GM23338 (cell line): ENCODE data around the gene LRRC27. TPM values are rescaled to one million over a fixed set of nuclear protein-coding genes. Genes with fewer than 3 reads are reported as not detected.

Source experiments
- ATAC-seq: fragments of 200-7000 bp; cut with Tn5 transposase; 3 replicates; pipeline ENCODE4 v1.9.1; 2020
- DNase-seq: peaks from one replicate; pipeline ENCODE4 v3.0.0-alpha.2; 2015; ENCODE audit warnings: low spot score
- H2AFZ ChIP-seq: fragments of 200-600 bp; sonication (generic); 2 replicates; pipeline ENCODE4 v1.8.0; 2016; ENCODE audit warnings: antibody characterized with exemption, mild to moderate bottlenecking, moderate library complexity
- H3F3A ChIP-seq: fragments of 200-600 bp; sonication (generic); replicated peaks from 2 replicates; pipeline ENCODE4 v1.8.0; 2017; ENCODE audit warnings: antibody characterized with exemption, mixed run types, low read depth
- H3K27ac ChIP-seq: fragments of 200-600 bp; sonication (generic); 2 replicates; pipeline ENCODE4 v1.6.1; 2016; ENCODE audit warnings: low read depth
- H3K27me3 ChIP-seq: fragments of 200-600 bp; sonication (generic); 2 replicates; pipeline ENCODE4 v1.8.0; 2016; ENCODE audit warnings: mild to moderate bottlenecking, mixed run types, moderate library complexity; ENCODE audit not compliant: insufficient read depth
- H3K36me3 ChIP-seq: fragments of 200-600 bp; sonication (generic); 2 replicates; pipeline ENCODE4 v1.8.0; 2016; ENCODE audit warnings: mild to moderate bottlenecking; ENCODE audit not compliant: insufficient read depth
- H3K4me1 ChIP-seq: fragments of 200-600 bp; sonication (generic); 2 replicates; pipeline ENCODE4 v1.8.0; 2016; ENCODE audit warnings: mild to moderate bottlenecking, moderate library complexity; ENCODE audit not compliant: insufficient read depth
- H3K4me2 ChIP-seq: fragments of 200-600 bp; sonication (generic); 2 replicates; pipeline ENCODE4 v1.7.1; 2017; ENCODE audit warnings: mixed run types
- H3K4me3 ChIP-seq: fragments of 200-600 bp; sonication (generic); 2 replicates; pipeline ENCODE4 v1.6.1; 2016; ENCODE audit warnings: mixed run types
- H3K79me2 ChIP-seq: fragments of 200-600 bp; sonication (generic); replicated peaks from 2 replicates; pipeline ENCODE4 v1.8.0; 2017; ENCODE audit warnings: mild to moderate bottlenecking; ENCODE audit not compliant: insufficient read depth
- H3K9me2 ChIP-seq: fragments of 200-600 bp; sonication (generic); 2 replicates; pipeline ENCODE4 v1.8.0; 2017; ENCODE audit not compliant: insufficient read depth
- H4K20me1 ChIP-seq: fragments of 200-600 bp; sonication (generic); replicated peaks from 2 replicates; pipeline ENCODE4 v1.8.0; 2017; ENCODE audit warnings: mild to moderate bottlenecking; ENCODE audit not compliant: insufficient read depth
- H3K27ac Mint-ChIP-seq: 2 replicates; pipeline ENCODE4 v1.8.0; 2020; ENCODE audit warnings: inconsistent platforms, mild to moderate bottlenecking, moderate library complexity, mixed read lengths
- H3K27me3 Mint-ChIP-seq: 3 replicates; pipeline ENCODE4 v1.8.0; 2022; ENCODE audit warnings: low read depth, mild to moderate bottlenecking, moderate library complexity, mixed read lengths, inconsistent platforms; ENCODE audit not compliant: insufficient read depth, poor library complexity
- H3K36me3 Mint-ChIP-seq: 3 replicates; pipeline ENCODE4 v1.8.0; 2021; ENCODE audit warnings: low read depth, mild to moderate bottlenecking, inconsistent platforms, moderate library complexity, mixed read lengths
- H3K4me1 Mint-ChIP-seq: 3 replicates; pipeline ENCODE4 v1.8.0; 2020; ENCODE audit warnings: mild to moderate bottlenecking, inconsistent platforms, mixed read lengths
- H3K4me3 Mint-ChIP-seq: 3 replicates; pipeline ENCODE4 v1.8.0; 2021; ENCODE audit warnings: moderate library complexity, mild to moderate bottlenecking, inconsistent platforms, mixed read lengths
- H3K9me3 Mint-ChIP-seq: 3 replicates; pipeline ENCODE4 v1.8.0; 2020; ENCODE audit warnings: moderate library complexity, mild to moderate bottlenecking, inconsistent platforms, mixed read lengths
- EZH2 ChIP-seq: fragments of 200-600 bp; sonication (generic); IDR thresholded peaks from one replicate; pipeline ENCODE4 v1.8.0; 2017; ENCODE audit warnings: antibody characterized with exemption, mild to moderate bottlenecking, low read depth; ENCODE audit not compliant: unreplicated experiment
- EZH2phosphoT487 ChIP-seq: fragments of 200-600 bp; sonication (generic); IDR thresholded peaks from one replicate; pipeline ENCODE4 v1.8.1; 2018; ENCODE audit warnings: antibody characterized with exemption; ENCODE audit not compliant: unreplicated experiment
- JUNB ChIP-seq: IDR thresholded peaks from one replicate; pipeline ENCODE4 v1.6.1; 2016; ENCODE audit warnings: antibody characterized with exemption; ENCODE audit not compliant: unreplicated experiment
- STAT1 ChIP-seq: IDR thresholded peaks from one replicate; pipeline ENCODE4 v1.6.1; 2016; ENCODE audit warnings: antibody characterized with exemption; ENCODE audit not compliant: unreplicated experiment
- ZNF114 ChIP-seq: fragments of 250-450 bp; sonication (Bioruptor Pico); IDR thresholded peaks from 2 replicates; pipeline ENCODE4 v1.5.0; 2020; ENCODE audit warnings: mild to moderate bottlenecking, moderate library complexity
- ZNF331 ChIP-seq: fragments of 250-450 bp; sonication (Bioruptor Pico); IDR thresholded peaks from 2 replicates; pipeline ENCODE4 v1.5.0; 2020; ENCODE audit warnings: low read depth, mild to moderate bottlenecking, moderate library complexity
- ZNF462 ChIP-seq: fragments of 250-450 bp; sonication (Bioruptor Pico); IDR thresholded peaks from 2 replicates; pipeline ENCODE4 v1.5.0; 2020; ENCODE audit warnings: mild to moderate bottlenecking, moderate library complexity
- polyA plus RNA-seq: library from polyadenylated mRNA; unstranded; fragments of >200 nt; fragmentation: Nextera tagmentation; extraction: Ambion mirVana; gene quantifications from 2 replicates; pipeline ENCODE4 v1.2.1, GENCODE V29; 2016
- total RNA-seq: library from RNA; depleted of rRNA; stranded (reverse); fragments of >200 nt; shearing (Covaris generic); gene quantifications from 2 replicates; pipeline ENCODE4 v1.2.3, GENCODE V29; 2014

LRRC27 gene
- total and polyA plus RNA-seq, 2 experiments from 2014 or later = 2.9 to 3.5 TPM

- TF ChIP-seq ZNF462 (CRISPR knock-in tag) (no peak), ZNF331 (no peak)
These were observed 50.4 kb downstream of the LRRC27 start (continued) for GRCh38 chr10:132382231-132382922.

- Histone ChIP-seq H3K79me2 (no peaks in the 10 kb centered on the region), H3F3A (no peaks in the 10 kb centered on the region), H3K4me3 (no peak overlapping the region), H3K9me2 (no peaks in the 10 kb centered on the region), H3K27ac (no peak overlapping the region), H4K20me1 (no peaks in the 10 kb centered on the region), H2AFZ (no peak overlapping the region; the same call in 1 of the 2 replicates), H3K4me1 (no peaks in the 10 kb centered on the region), H3K4me2 (no peak overlapping the region), H3K36me3 (no peaks in the 10 kb centered on the region), H3K27me3 (no peaks in the 10 kb centered on the region)
- ATAC-seq (no peak), DNase-seq (no peak)
- peaks cover 3% of the 10 kb centered on the region; the same call in 2 of the 3 replicates for H3K36me3 Mint-ChIP-seq
- H3K27me3 Mint-ChIP-seq = peaks cover 10% of the 10 kb centered on the region
- no peak overlapping the region for H3K27ac Mint-ChIP-seq
- H3K4me1 Mint-ChIP-seq = peaks cover 20% of the 10 kb centered on the region
- no peaks in the 10 kb centered on the region for H3K9me3 Mint-ChIP-seq
- H3K4me3 Mint-ChIP-seq = no peak overlapping the region
- TF ChIP-seq STAT1 = no peak
- TF ChIP-seq ZNF114 (CRISPR knock-in tag) = no peak
- TF ChIP-seq EZH2phosphoT487 = no peak
- no peak for TF ChIP-seq EZH2
- no peak for TF ChIP-seq ZNF331
- TF ChIP-seq JUNB = no peak
- no peak for TF ChIP-seq ZNF462 (CRISPR knock-in tag)
These were observed 51.1 kb downstream of the LRRC27 start for GRCh38 chr10:132383101-132383500.
